ENCODE measurements around the gene SPTBN1. TPM values are rescaled to one million over a fixed set of nuclear protein-coding genes. Genes with fewer than 3 reads are reported as not detected.

Gene SPTBN1
- total RNA-seq, 1 experiment from 2014 or later: 202 TPM

DNA sequence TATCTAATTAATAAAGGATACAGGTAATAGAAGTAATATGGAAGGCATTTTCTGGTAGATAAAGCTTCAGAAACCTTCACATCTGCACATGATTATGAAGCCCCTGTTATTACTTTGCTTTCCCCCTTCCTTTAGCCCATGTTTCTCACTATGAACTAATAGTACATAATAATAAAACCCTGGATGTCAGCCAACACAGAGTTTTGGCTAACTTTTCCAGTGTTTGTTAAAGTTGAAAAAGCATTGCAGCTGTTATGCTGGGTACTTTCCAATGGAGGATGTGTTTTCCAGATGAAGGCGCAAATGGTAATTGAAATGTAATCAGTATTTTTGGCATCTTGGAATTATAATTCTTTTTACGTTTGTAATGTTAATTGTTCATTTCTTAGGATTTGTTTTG is 43.5 kb downstream of the SPTBN1 start:
- Histone ChIP-seq H3K4me1 (ENCODE audit: insufficient read depth, low read length) (peaks cover 9% of the 10 kb centered on the region; the same call in 1 of the 2 replicates), H3K9me3 (ENCODE audit: low read length) (no peaks in the 10 kb centered on the region), H3F3A (ENCODE audit: low read length, unreplicated experiment) (no peaks in the 10 kb centered on the region), H3K27me3 (ENCODE audit: low read length) (no peaks in the 10 kb centered on the region), H3K9me2 (replicated peaks; ENCODE audit: low read length) (no peaks in the 10 kb centered on the region), H3K27ac (ENCODE audit: low read length) (no peak overlapping the region), H3K4me3 (ENCODE audit: low read length) (no peak overlapping the region), H2AFZ (ENCODE audit: low read length) (no peak overlapping the region), H3K4me2 (ENCODE audit: low read length) (no peak overlapping the region), H3K79me2 (ENCODE audit: low read length) (no peaks in the 10 kb centered on the region), H3K36me3 (ENCODE audit: low read depth, low read length) (no peaks in the 10 kb centered on the region), H4K20me1 (ENCODE audit: low read length) (no peaks in the 10 kb centered on the region), H3K9ac (ENCODE audit: low read length) (no peak overlapping the region)
- POLR2A ChIA-PET (ENCODE audit: unreplicated experiment): no interaction called here
- intact Hi-C loops (cut with micrococcal nuclease): no loop called here
- no TSS peak for BruUV-seq (replicated peaks)
- no peak for TF ChIP-seq EZH2phosphoT487 (IDR thresholded peaks at IDR 0.05; ENCODE audit: borderline replicate concordance, low read length)
- TF ChIP-seq, protein P1, sequence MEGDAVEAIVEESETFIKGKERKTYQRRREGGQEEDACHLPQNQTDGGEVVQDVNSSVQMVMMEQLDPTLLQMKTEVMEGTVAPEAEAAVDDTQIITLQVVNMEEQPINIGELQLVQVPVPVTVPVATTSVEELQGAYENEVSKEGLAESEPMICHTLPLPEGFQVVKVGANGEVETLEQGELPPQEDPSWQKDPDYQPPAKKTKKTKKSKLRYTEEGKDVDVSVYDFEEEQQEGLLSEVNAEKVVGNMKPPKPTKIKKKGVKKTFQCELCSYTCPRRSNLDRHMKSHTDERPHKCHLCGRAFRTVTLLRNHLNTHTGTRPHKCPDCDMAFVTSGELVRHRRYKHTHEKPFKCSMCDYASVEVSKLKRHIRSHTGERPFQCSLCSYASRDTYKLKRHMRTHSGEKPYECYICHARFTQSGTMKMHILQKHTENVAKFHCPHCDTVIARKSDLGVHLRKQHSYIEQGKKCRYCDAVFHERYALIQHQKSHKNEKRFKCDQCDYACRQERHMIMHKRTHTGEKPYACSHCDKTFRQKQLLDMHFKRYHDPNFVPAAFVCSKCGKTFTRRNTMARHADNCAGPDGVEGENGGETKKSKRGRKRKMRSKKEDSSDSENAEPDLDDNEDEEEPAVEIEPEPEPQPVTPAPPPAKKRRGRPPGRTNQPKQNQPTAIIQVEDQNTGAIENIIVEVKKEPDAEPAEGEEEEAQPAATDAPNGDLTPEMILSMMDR (conservative IDR thresholded peaks at IDR 0.05; ENCODE audit: low read depth, low read length): no peak
- no peak for TF ChIP-seq EZH2 (IDR thresholded peaks at IDR 0.05; ENCODE audit: low read length, unreplicated experiment)
- CTCF ChIA-PET: no interaction called here
- DNase-seq (no peak), ATAC-seq (no peak)

DNA sequence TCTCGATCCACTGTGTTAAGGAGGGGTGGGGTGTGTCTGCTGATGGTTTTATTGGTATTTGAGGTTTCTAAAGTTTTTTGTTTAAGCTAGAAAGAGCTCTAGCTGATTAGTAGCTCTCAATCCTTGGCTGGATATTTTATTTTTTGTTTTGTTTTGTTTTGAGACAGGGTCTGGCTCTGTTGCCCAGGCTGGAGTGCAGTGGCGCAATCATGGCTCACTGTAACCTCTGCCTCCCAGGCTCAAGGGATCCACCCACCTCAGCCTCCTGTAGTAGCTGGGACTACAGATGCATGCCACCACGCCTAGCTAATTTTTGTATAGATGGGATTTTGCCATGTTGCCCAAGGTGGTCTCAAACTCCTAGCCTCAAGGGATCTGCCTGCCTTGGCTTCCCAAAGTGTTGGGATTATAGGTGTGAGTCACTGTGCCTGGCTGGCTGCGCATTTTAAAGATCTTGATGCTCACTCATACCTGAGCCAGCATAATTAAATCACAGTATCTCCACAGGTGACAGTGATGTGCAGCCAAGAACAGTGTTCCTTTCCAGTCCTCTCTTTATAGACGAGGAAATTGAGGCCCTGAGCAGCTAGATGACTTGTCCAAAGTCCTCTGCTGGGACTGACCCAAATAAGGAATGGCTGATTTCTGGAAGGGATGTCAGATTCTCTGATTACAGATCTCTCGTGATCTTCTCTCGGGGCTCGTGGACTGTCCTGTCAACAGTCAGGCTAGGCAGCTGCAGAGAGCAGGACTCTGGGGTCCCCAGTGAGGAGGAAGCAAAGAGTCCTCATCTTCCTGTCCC is 44.5 kb downstream of the SPTBN1 start:
- Histone ChIP-seq H3K79me2 (ENCODE audit: low read length) (no peaks in the 10 kb centered on the region), H3K27ac (ENCODE audit: low read length) (no peak overlapping the region), H3K9me2 (replicated peaks; ENCODE audit: low read length) (no peaks in the 10 kb centered on the region), H3K4me2 (ENCODE audit: low read length) (no peak overlapping the region), H3K27me3 (ENCODE audit: low read length) (no peaks in the 10 kb centered on the region), H3K4me3 (ENCODE audit: low read length) (no peak overlapping the region), H3K9ac (ENCODE audit: low read length) (no peak overlapping the region), H3F3A (ENCODE audit: low read length, unreplicated experiment) (no peaks in the 10 kb centered on the region), H2AFZ (ENCODE audit: low read length) (no peak overlapping the region), H3K4me1 (ENCODE audit: insufficient read depth, low read length) (peaks cover 9% of the 10 kb centered on the region; the same call in 1 of the 2 replicates), H3K36me3 (ENCODE audit: low read depth, low read length) (no peaks in the 10 kb centered on the region), H4K20me1 (ENCODE audit: low read length) (no peaks in the 10 kb centered on the region), H3K9me3 (ENCODE audit: low read length) (no peaks in the 10 kb centered on the region)
- ChIA-PET POLR2A (ENCODE audit: unreplicated experiment) (interaction anchor here (0.6 kb wide), 1 partner anchor 165 kb away, joined by 4 read pairs; no protein-coding TSS in a partner anchor), CTCF (interaction anchor here (0.6 kb wide), 1 partner anchor 361 kb away, joined by 3 read pairs; no protein-coding TSS in a partner anchor)
- TF ChIP-seq EZH2 (IDR thresholded peaks at IDR 0.05; ENCODE audit: low read length, unreplicated experiment) (no peak), EZH2phosphoT487 (IDR thresholded peaks at IDR 0.05; ENCODE audit: borderline replicate concordance, low read length) (no peak)
- TF ChIP-seq, protein P1 (conservative IDR thresholded peaks at IDR 0.05; ENCODE audit: low read depth, low read length): no peak
- ATAC-seq (no peak), DNase-seq (no peak)
- no TSS peak for BruUV-seq (replicated peaks)
- intact Hi-C loops (cut with micrococcal nuclease): no loop called here

DNA sequence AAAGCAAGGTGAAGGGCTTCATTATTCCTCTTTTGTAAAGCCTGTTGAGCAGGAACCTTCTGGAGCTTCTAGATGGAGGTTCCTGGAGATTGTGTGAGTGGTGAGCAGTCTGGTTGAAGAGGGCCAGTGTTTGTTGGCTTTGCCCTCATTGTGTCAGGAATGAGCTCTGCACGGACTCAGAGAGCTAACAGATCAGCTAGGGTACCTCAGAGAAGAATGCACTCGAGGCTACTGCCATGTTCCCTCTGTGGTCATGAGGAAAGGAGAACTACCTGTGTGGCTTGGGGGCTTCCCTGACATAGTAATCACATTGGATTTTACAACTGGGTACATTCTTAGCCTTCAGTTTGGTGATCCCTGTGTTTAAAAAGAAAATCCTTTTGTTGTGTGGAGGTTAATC is 46.6 kb downstream of the SPTBN1 start:
- POLR2A ChIA-PET (ENCODE audit: unreplicated experiment): no interaction called here
- H3F3A ChIP-seq (ENCODE audit: low read length, unreplicated experiment): no peaks in the 10 kb centered on the region
- H3K4me1 ChIP-seq (ENCODE audit: insufficient read depth, low read length): peaks cover 9% of the 10 kb centered on the region; the same call in 1 of the 2 replicates
- CTCF ChIA-PET: no interaction called here
- TF ChIP-seq EZH2phosphoT487 (IDR thresholded peaks at IDR 0.05; ENCODE audit: borderline replicate concordance, low read length) (no peak), EZH2 (IDR thresholded peaks at IDR 0.05; ENCODE audit: low read length, unreplicated experiment) (no peak)
- TF ChIP-seq, protein P1 (conservative IDR thresholded peaks at IDR 0.05; ENCODE audit: low read depth, low read length): no peak
- intact Hi-C loops (cut with micrococcal nuclease): no loop called here
- no peak overlapping the region for H3K4me3 ChIP-seq (ENCODE audit: low read length)
- H3K9me2 ChIP-seq (replicated peaks; ENCODE audit: low read length): no peaks in the 10 kb centered on the region
- no peak overlapping the region for H2AFZ ChIP-seq (ENCODE audit: low read length)
- DNase-seq (no peak), ATAC-seq (no peak)
- H3K9me3 ChIP-seq (ENCODE audit: low read length): no peaks in the 10 kb centered on the region
- H3K79me2 ChIP-seq (ENCODE audit: low read length): no peaks in the 10 kb centered on the region
- no peaks in the 10 kb centered on the region for H4K20me1 ChIP-seq (ENCODE audit: low read length)
- H3K36me3 ChIP-seq (ENCODE audit: low read depth, low read length): no peaks in the 10 kb centered on the region
- no peak overlapping the region for H3K27ac ChIP-seq (ENCODE audit: low read length)
- H3K27me3 ChIP-seq (ENCODE audit: low read length): no peaks in the 10 kb centered on the region
- no peak overlapping the region for H3K4me2 ChIP-seq (ENCODE audit: low read length)
- no peak overlapping the region for H3K9ac ChIP-seq (ENCODE audit: low read length)
- no TSS peak for BruUV-seq (replicated peaks)

Measured in PC-3 (cell line).